K562 (cell line): ENCODE data around the gene BCL7B. TPM values are rescaled to one million over a fixed set of nuclear protein-coding genes. Genes with fewer than 3 reads are reported as not detected.
A peak's percentile ranks its signal among the peaks of the same experiment; 100 is the strongest.

Source experiments
- COPS2 ChIP-seq: fragments of 450-650 bp; conservative IDR thresholded peaks from 2 replicates; pipeline ENCODE4 v1.6.1; 2016; ENCODE audit warnings: mild to moderate bottlenecking, moderate library complexity
- DACH1 ChIP-seq: fragments of 450-650 bp; IDR thresholded peaks from 2 replicates; pipeline ENCODE4 v1.6.1; 2018; ENCODE audit not compliant: partially characterized antibody
- MTA2 ChIP-seq: fragments of 450-650 bp; IDR thresholded peaks from 2 replicates; pipeline ENCODE4 v1.6.1; 2016; ENCODE audit warnings: low read depth
- NFE2 ChIP-seq: IDR thresholded peaks from 2 replicates; pipeline ENCODE4 v1.6.1; 2014; ENCODE audit warnings: antibody characterized with exemption, low read depth
- PRPF4 ChIP-seq: fragments of 200-400 bp; formaldehyde crosslinking; IDR thresholded peaks from one replicate; pipeline ENCODE4 v1.6.1; 2017; ENCODE audit warnings: low read length, low read depth, mild to moderate bottlenecking; ENCODE audit not compliant: insufficient read depth, poor library complexity, severe bottlenecking
- SMAD4 ChIP-seq: fragments of 250-450 bp; sonication (Bioruptor Pico); conservative IDR thresholded peaks from 2 replicates; pipeline ENCODE4 v1.8.0; 2021; ENCODE audit warnings: inconsistent platforms, mild to moderate bottlenecking, moderate library complexity
- SOX6 ChIP-seq: fragments of 450-650 bp; IDR thresholded peaks from 2 replicates; pipeline ENCODE4 v1.6.1; 2014; ENCODE audit warnings: mild to moderate bottlenecking
- TARDBP ChIP-seq: fragments of 450-650 bp; IDR thresholded peaks from 2 replicates; pipeline ENCODE4 v1.6.1; 2016
- ZNF174 ChIP-seq: fragments of 250-450 bp; sonication (Bioruptor Pico); IDR thresholded peaks from 2 replicates; pipeline ENCODE4 v1.4.0; 2020; ENCODE audit warnings: mild to moderate bottlenecking
- ZNF212 ChIP-seq: fragments of 450-650 bp; formaldehyde crosslinking; IDR thresholded peaks from 2 replicates; pipeline ENCODE4 v1.4.0; 2020; ENCODE audit warnings: mild to moderate bottlenecking
- polyA plus RNA-seq, 8 experiments: library from polyadenylated mRNA; depleted of rRNA in 4 of 8; stranded (reverse) in 5 of 8; unstranded in 3 of 8; fragments of >200 nt; fragmentation: Nextera tagmentation in 2 of 8; fragmentation: Illumina TruSeq in 1 of 8; extraction: Ambion mirVana in 2 of 8; extraction: Trizol in 1 of 8; gene quantifications; 2 replicates each; pipeline versions ENCODE4 v1.2.1 to v1.2.3, GENCODE V29; 2011 to 2014; ENCODE audit warnings: inconsistent platforms in 1 of 8, missing spikeins in 1 of 8
- total RNA-seq, 7 experiments: library from RNA; depleted of rRNA in 6 of 7; stranded (reverse); fragments of >200 nt in 6 of 7; fragmentation: Illumina TruSeq in 2 of 7; extraction: Trizol in 2 of 7; gene quantifications; 2 replicates each; pipeline versions ENCODE4 v1.2.1 to v1.2.3, GENCODE V29; 2011 to 2021; ENCODE audit warnings: low replicate concordance in 1 of 7
- TF ChIP-seq, protein P1 (sequence below): fragments of 450-650 bp; IDR thresholded peaks from 2 replicates; pipeline ENCODE4 v1.6.1; 2016; ENCODE audit warnings: borderline replicate concordance
- TF ChIP-seq, protein P2 (sequence below): sonication (generic); formaldehyde crosslinking; IDR thresholded peaks from 2 replicates; pipeline ENCODE4 v1.8.1; 2022; ENCODE audit warnings: missing genetic modification reagents
- TF ChIP-seq, protein P3 (sequence below): fragments of 450-650 bp; IDR thresholded peaks from 2 replicates; pipeline ENCODE4 v1.6.1; 2017; ENCODE audit warnings: antibody characterized with exemption
- TF ChIP-seq, protein P4 (sequence below), 2 experiments: fragments of 450-650 bp; formaldehyde crosslinking in 1 of 2; IDR thresholded peaks; 2 replicates each; pipeline versions ENCODE4 v1.4.0 to v1.6.1; 2014 to 2020; ENCODE audit warnings: mild to moderate bottlenecking in 2 of 2, borderline replicate concordance in 1 of 2, low read depth in 1 of 2

BCL7B gene
- total and polyA plus RNA-seq, 9 of the 15 experiments (the other 6 are each of a cell fraction or from before 2014, with no cell fraction given) = 10.0 to 73.2 (median 32.9) TPM

DNA sequence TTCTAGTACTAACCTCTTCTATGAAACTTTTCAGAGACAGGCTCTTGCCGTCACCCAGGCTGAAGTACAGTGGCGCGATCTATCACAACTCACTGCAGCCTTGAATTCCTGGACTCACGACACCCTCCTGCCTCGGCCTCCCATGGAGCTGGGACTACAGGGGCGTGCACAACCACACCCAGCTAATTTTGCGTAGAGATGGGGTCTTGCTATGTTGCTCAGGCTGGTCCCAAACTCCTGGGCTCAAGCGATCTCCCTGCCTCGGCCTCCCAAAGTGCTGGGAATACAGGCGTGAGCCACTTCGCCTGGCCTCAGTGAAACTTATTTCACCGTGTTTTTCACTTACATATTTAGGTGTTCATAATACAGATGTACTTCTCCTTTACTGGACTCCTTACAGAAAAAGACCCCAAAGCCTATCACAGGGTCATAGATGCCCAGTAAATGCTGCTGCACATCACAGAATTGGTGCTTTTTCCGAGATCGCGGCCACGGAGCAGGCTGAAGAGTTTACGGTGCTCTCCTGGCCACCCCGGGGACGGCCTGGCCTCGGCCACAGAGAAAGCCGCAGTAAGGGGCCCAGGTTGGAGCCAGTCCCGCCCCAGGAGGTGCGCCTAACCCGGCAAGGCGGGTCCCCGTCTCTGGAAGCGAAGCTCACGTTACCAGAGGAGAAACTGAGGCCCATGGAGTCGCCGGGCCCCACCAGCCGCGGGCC lies 20.3 kb upstream of the BCL7B start (continued):
- TF ChIP-seq NFE2 (no peak), MTA2 (no peak), SOX6 (no peak), DACH1 (no peak), ZNF212 (CRISPR knock-in tag) (no peak), ZNF174 (no peak), SMAD4 (CRISPR knock-in tag) (no peak), TARDBP (no peak), COPS2 (no peak), PRPF4 (no peak)
- TF ChIP-seq, protein P1, sequence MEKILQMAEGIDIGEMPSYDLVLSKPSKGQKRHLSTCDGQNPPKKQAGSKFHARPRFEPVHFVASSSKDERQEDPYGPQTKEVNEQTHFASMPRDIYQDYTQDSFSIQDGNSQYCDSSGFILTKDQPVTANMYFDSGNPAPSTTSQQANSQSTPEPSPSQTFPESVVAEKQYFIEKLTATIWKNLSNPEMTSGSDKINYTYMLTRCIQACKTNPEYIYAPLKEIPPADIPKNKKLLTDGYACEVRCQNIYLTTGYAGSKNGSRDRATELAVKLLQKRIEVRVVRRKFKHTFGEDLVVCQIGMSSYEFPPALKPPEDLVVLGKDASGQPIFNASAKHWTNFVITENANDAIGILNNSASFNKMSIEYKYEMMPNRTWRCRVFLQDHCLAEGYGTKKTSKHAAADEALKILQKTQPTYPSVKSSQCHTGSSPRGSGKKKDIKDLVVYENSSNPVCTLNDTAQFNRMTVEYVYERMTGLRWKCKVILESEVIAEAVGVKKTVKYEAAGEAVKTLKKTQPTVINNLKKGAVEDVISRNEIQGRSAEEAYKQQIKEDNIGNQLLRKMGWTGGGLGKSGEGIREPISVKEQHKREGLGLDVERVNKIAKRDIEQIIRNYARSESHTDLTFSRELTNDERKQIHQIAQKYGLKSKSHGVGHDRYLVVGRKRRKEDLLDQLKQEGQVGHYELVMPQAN = peak; percentile 50; the same call in 1 of the 2 replicates
- TF ChIP-seq, protein P2, sequence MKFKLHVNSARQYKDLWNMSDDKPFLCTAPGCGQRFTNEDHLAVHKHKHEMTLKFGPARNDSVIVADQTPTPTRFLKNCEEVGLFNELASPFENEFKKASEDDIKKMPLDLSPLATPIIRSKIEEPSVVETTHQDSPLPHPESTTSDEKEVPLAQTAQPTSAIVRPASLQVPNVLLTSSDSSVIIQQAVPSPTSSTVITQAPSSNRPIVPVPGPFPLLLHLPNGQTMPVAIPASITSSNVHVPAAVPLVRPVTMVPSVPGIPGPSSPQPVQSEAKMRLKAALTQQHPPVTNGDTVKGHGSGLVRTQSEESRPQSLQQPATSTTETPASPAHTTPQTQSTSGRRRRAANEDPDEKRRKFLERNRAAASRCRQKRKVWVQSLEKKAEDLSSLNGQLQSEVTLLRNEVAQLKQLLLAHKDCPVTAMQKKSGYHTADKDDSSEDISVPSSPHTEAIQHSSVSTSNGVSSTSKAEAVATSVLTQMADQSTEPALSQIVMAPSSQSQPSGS (CRISPR knock-in tag) = no peak
- TF ChIP-seq, protein P3, sequence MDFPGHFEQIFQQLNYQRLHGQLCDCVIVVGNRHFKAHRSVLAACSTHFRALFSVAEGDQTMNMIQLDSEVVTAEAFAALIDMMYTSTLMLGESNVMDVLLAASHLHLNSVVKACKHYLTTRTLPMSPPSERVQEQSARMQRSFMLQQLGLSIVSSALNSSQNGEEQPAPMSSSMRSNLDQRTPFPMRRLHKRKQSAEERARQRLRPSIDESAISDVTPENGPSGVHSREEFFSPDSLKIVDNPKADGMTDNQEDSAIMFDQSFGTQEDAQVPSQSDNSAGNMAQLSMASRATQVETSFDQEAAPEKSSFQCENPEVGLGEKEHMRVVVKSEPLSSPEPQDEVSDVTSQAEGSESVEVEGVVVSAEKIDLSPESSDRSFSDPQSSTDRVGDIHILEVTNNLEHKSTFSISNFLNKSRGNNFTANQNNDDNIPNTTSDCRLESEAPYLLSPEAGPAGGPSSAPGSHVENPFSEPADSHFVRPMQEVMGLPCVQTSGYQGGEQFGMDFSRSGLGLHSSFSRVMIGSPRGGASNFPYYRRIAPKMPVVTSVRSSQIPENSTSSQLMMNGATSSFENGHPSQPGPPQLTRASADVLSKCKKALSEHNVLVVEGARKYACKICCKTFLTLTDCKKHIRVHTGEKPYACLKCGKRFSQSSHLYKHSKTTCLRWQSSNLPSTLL = no peak
- TF ChIP-seq, protein P4, sequence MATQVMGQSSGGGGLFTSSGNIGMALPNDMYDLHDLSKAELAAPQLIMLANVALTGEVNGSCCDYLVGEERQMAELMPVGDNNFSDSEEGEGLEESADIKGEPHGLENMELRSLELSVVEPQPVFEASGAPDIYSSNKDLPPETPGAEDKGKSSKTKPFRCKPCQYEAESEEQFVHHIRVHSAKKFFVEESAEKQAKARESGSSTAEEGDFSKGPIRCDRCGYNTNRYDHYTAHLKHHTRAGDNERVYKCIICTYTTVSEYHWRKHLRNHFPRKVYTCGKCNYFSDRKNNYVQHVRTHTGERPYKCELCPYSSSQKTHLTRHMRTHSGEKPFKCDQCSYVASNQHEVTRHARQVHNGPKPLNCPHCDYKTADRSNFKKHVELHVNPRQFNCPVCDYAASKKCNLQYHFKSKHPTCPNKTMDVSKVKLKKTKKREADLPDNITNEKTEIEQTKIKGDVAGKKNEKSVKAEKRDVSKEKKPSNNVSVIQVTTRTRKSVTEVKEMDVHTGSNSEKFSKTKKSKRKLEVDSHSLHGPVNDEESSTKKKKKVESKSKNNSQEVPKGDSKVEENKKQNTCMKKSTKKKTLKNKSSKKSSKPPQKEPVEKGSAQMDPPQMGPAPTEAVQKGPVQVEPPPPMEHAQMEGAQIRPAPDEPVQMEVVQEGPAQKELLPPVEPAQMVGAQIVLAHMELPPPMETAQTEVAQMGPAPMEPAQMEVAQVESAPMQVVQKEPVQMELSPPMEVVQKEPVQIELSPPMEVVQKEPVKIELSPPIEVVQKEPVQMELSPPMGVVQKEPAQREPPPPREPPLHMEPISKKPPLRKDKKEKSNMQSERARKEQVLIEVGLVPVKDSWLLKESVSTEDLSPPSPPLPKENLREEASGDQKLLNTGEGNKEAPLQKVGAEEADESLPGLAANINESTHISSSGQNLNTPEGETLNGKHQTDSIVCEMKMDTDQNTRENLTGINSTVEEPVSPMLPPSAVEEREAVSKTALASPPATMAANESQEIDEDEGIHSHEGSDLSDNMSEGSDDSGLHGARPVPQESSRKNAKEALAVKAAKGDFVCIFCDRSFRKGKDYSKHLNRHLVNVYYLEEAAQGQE (IDR thresholded peaks at IDR 0.05; ENCODE audit: borderline replicate concordance) = no peak
- TF ChIP-seq, protein P4 (CRISPR knock-in tag; IDR thresholded peaks at IDR 0.05; ENCODE audit: low read depth) = no peak
